GM12875 (cell line): ENCODE data around the gene FGGY.

ENCODE experiments used
- H3K4me3 ChIP-seq: one replicate; pipeline ENCODE4 v1.5.1; 2011; ENCODE audit warnings: low read depth, low read length, control low read depth
- CTCF ChIP-seq: IDR thresholded peaks from 2 replicates; pipeline ENCODE4 v1.5.1; 2011; ENCODE audit warnings: low read depth, mild to moderate bottlenecking, control low read depth, inconsistent platforms, low read length, moderate library complexity, borderline replicate concordance; ENCODE audit not compliant: insufficient read depth

The FGGY gene

GRCh38 chr1:59262631-59263030, 34.3 kb upstream of the FGGY start:
- no peak for TF ChIP-seq CTCF
- no peak overlapping the region for H3K4me3 ChIP-seq

DNA sequence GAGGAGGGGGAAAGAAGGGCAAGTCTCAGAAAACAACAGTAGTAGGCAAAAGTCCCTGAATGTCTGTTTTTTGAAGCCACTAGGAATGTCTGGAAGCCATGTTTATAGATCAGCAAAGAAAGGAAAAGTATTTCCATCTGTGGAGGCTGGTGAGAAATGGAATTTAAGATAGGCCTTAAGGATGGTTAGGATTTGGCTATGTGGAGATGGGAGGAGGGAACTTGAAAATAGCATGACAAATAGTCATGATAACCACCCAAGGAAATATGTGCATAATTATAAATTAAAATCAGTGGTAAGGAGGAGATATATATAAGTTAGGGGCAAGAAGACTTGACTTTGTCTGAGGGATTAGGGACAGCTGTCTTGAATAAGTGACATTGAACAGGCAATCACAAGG, 33.8 kb upstream of the FGGY start:
- no peak for TF ChIP-seq CTCF
- H3K4me3 ChIP-seq = no peak overlapping the region

- no peak overlapping the region for H3K4me3 ChIP-seq
- no peak for TF ChIP-seq CTCF
Measured at GRCh38 chr1:59265622-59266021, 31.3 kb upstream of the FGGY start.

DNA sequence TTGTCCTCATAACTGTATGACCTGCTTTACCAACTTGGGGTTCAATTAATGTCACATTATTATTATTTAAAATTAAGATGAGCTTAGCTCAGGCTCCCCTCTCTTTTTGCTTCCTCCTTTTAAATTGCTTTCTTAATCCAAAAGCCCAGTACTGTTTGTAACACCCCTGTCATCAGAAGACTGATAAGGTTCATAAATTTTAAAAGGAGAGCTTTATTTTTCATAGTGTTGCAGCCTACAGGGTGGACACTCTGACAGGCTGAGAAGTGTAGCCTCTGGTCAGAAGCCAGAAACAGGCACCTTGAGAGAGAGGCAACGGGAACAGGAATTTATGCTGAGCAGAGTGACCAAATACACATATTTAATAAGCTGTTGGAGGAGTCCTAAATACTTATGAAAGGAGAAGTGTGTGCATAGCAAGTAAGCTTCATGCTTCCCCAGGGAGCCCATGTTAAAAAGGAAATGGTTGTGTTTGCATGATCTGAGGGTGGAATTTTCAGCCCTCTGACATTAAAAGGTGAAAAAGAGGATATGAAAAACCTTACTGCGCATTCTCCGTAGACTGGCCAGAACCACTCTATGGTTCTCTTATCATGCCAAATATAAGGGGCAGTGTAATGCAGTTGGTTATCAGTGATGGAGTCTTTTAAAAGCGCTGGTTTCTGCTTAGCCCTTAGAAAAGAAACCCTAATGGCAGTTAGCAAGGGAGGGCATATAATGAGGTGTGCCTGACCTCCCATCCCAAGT, 30.5 kb upstream of the FGGY start:
- H3K4me3 ChIP-seq = no peak overlapping the region
- TF ChIP-seq CTCF = no peak

DNA sequence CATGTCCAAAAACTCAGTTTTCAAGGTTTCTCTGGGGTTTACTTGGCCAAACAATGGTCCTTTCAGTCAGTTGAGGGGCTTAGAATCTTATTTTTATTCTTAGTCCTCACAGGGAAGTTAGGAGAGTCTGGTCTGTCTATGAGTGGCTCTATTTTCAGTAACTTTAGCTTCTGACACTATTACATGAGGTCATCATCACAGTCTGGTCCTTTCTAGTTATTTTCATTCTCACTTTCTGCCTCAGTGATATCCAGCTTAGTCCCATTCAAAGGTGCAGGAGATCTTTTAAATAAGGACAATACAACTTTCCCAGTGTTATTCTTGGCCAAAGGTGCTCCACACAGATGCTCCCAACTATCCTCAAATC, 30.0 kb upstream of the FGGY start:
- no peak overlapping the region for H3K4me3 ChIP-seq

GRCh38 chr1:59268406-59268805, 28.5 kb upstream of the FGGY start:
- no peak for TF ChIP-seq CTCF
- H3K4me3 ChIP-seq = no peak overlapping the region

More for the DNA sequence above, 30.0 kb upstream of the FGGY start:
- TF ChIP-seq CTCF = no peak

- H3K4me3 ChIP-seq = no peak overlapping the region
- no peak for TF ChIP-seq CTCF
Measured at GRCh38 chr1:59271561-59272260, 25.2 kb upstream of the FGGY start.
